H1 (cell line): ENCODE data around the gene HMGXB3. TPM values are rescaled to one million over a fixed set of nuclear protein-coding genes. Genes with fewer than 3 reads are reported as not detected.

Experiments used
- SAP30 ChIP-seq: fragments of 300-600 bp; sonication (generic); IDR thresholded peaks from 2 replicates; pipeline ENCODE4 v1.7.1; 2012; ENCODE audit warnings: low read length, moderate library complexity, mild to moderate bottlenecking, inconsistent platforms; ENCODE audit not compliant: insufficient read depth, insufficient replicate concordance
- polyA plus RNA-seq, 7 experiments: library from polyadenylated mRNA; depleted of rRNA in 3 of 7; stranded (reverse) in 5 of 7; unstranded in 2 of 7; fragments of >200 nt in 5 of 7; fragments of 200-250 nt in 2 of 7; gene quantifications; 1 replicate in 5 of 7; 2 replicates in 1 of 7; 4 replicates in 1 of 7; pipeline versions ENCODE4 v1.2.1 to v1.2.3, GENCODE V29; 2011 to 2013; ENCODE audit warnings: missing spikeins in 2 of 7, mixed read lengths in 2 of 7
- total RNA-seq: library from RNA; stranded (reverse); fragmentation: NEBNext Ultra II Directional; extraction: Animal tissue kit (Norgen Biotek cat#: 25700); gene quantifications from 2 replicates; pipeline ENCODE4 v1.2.1, GENCODE V29; 2021

HMGXB3 gene
- total and polyA plus RNA-seq, 2 of the 8 experiments (the other 6 are each of a cell fraction or from before 2014, with no cell fraction given) = 26.8 to 28.0 TPM

GRCh38 chr5:150024346-150024984 lies 23.9 kb downstream of the HMGXB3 start (continued):
- no peak for TF ChIP-seq SAP30
